ENCODE measurements around the gene UBAP2. TPM values are rescaled to one million over a fixed set of nuclear protein-coding genes. Genes with fewer than 3 reads are reported as not detected.
A peak's percentile ranks its signal among the peaks of the same experiment; 100 is the strongest.

The UBAP2 gene
- total RNA-seq, 1 experiment from 2014 or later: 7.1 TPM

DNA sequence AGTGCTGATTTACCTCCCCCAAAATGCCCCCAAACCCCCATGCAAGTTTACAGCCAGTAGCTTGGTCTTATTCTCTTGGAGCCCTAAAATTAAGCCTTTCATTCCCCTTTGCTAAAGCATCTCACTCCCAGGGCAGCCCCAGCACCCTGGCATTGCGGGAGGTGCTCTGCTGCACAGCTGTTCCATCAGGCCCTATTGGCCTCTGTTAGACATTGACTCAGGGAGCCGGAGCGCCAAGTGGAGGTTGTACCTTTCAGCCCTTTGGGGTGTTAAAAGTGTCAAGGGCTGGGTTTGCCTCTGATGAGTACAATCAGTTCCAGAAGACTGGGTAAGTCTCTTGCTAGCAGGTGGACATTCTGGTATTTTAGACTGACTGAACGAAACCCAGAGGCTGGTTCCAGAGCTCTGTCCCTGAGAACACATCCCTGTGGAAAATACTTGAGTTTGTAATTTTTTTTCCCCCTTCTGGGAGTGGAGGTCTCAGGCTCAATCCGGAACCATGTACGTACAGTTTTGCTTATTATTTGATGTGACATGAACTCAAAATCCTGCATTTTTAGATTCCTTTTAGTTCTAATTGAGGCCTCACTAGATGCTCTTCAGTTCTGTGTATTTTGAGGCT lies 129.3 kb downstream of the UBAP2 start:
- no peaks in the 10 kb centered on the region for H3K27me3 ChIP-seq
- no peaks in the 10 kb centered on the region for H3K9me3 ChIP-seq
- no peak overlapping the region for H3K4me3 ChIP-seq
- H3K36me3 ChIP-seq: peaks cover 53% of the 10 kb centered on the region
- no peak for DNase-seq

DNA sequence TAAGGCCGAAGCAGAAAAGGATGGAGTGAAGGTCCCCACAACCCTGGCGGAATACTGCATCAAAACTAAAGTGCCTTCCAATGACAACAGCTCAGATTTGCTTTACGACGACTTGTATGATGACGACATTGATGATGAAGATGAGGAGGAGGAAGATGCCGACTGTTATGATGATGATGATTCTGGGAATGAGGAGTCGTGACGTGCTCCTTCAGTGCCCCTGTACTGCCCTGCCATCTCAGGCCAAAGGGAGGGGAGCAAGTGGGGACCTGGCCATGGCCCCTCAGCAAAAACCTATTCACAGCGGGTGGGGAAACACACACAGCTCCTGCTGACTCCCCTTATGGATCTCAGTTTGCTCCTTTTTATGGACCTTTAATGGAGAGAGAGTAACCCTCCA lies 131.7 kb downstream of the UBAP2 start:
- H3K9me3 ChIP-seq: no peaks in the 10 kb centered on the region

DNA sequence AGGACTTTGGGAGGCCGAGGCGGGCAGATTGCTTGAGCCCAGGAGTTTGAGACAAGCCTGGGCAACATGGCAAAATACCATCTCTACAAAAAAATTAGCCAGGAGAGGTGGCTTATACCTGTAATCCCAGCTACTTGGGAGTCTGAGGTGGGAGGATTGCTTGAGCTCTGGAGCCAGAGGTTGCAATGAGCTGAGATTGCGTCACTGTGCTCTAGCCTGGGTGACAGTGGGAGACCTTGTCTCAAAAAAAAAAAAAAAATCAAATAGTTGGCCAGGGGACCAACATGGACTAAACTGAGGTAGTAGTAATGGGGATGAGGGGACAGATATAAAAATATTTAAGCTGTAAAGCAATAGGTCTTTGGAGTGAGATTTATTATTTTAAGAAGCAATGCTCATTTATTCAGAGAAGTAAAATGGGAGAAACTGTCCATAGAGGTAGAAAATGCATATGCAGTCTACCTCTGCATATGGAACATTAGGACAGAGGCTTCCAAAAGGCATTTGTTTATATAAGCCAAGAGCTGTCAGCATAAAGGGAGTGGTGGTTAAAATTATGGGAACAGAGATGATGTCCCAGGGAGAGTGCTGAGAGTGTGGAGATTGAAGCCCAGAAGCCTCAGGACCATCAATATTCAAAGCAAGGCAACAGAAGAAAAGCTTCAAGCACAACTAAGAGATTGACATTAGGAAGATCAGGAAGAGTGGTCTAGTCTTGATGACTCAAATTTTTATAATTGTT lies 133.6 kb downstream of the UBAP2 start:
- no peak for DNase-seq
- no peak overlapping the region for H3K4me3 ChIP-seq
- H3K9me3 ChIP-seq: no peaks in the 10 kb centered on the region
- peaks cover 36% of the 10 kb centered on the region for H3K36me3 ChIP-seq
- H3K27me3 ChIP-seq: no peaks in the 10 kb centered on the region

More for the DNA sequence above, 131.7 kb downstream of the UBAP2 start:
- no peaks in the 10 kb centered on the region for H3K27me3 ChIP-seq
- no peak for DNase-seq
- no peak overlapping the region for H3K4me3 ChIP-seq
- peaks cover 54% of the 10 kb centered on the region for H3K36me3 ChIP-seq

DNA sequence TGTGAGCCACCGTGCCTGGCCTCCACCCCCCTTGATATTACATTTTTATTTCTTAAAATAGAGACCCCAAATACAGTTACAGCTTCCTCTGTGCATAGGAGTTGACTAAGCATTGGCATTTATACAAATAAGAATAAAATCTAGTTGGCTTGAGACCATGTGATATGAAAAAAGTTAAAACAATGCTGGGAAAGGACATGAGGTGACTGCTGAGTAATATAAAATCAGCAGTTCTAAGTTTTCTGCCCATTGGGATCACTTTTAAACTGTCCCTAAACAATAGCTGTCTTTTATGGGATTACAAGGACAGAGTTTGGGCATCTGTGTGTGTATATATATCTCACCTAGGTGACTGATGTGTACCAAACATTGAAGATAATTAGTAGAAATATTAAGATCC lies 135.1 kb downstream of the UBAP2 start:
- no peaks in the 10 kb centered on the region for H3K9me3 ChIP-seq
- DNase-seq: no peak
- H3K36me3 ChIP-seq: peaks cover 24% of the 10 kb centered on the region
- H3K4me3 ChIP-seq: no peak overlapping the region
- H3K27me3 ChIP-seq: no peaks in the 10 kb centered on the region

DNA sequence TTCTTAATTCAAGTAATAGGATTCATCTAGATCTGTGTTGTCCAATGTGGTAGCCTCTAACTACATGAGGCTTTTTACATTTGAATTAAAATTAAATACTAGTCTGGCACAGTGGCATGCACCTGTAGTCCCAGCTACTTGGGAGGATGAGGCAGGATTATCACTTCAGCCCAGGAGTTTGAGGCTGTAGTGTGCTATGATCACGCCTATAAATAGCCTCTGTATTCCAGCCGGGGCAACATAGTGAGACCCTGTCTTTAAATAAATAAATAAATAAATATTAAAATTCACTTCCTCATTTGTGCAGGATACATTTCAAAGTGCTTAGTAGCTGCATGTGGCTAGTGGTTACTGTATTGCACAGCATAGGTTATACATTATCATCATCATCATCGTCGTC lies 139.9 kb downstream of the UBAP2 start:
- Histone ChIP-seq H3K9me3 (no peaks in the 10 kb centered on the region), H3K27me3 (no peaks in the 10 kb centered on the region), H3K36me3 (peaks cover 8% of the 10 kb centered on the region), H3K4me3 (no peak overlapping the region)
- DNase-seq: no peak

DNA sequence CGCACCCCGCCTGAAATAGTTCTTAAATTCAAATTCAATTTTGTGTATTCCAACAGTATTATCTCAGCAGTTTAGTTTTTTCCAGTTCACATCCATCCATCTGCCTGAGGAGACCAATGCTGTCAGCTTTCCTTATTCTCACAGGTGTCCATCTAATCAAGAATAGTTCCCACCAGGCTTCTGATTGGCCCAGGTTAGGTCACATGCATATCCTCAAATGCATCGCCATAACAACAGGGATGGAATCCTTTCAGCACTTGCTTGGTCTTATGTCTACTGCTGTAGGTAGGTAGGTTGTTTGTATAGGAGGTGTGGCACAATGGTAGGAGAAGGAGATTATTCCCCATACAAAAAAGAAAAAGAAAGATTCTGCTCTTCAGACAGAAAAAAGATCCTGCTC lies 140.6 kb downstream of the UBAP2 start:
- DNase-seq: no peak
- H3K36me3 ChIP-seq: peaks cover 2% of the 10 kb centered on the region; the same call in 1 of the 2 replicates
- no peaks in the 10 kb centered on the region for H3K27me3 ChIP-seq
- no peak overlapping the region for H3K4me3 ChIP-seq
- no peaks in the 10 kb centered on the region for H3K9me3 ChIP-seq

DNA sequence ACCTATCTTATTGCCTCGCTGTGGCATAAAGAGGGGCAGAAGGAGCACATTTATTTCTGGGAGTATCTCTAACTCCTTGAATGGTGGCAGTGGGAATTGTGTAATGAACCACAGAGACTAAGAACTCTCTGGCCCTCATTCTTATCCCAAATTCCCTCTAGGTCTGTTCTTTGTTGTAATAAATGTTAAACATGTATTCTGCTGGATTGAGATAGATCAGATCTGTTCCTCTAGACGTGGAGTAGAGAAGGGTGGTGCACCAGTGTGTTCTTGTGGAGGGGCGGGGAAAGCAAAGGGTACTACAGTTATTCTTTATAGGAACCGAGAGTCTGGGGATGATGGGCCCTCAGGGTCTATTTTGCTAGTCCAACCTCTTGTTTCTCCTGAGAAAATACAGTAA lies 141.3 kb downstream of the UBAP2 start:
- no peak for DNase-seq
- no peaks in the 10 kb centered on the region for H3K27me3 ChIP-seq
- no peaks in the 10 kb centered on the region; the same call in 1 of the 2 replicates for H3K36me3 ChIP-seq
- H3K4me3 ChIP-seq: no peak overlapping the region
- H3K9me3 ChIP-seq: no peaks in the 10 kb centered on the region

DNA sequence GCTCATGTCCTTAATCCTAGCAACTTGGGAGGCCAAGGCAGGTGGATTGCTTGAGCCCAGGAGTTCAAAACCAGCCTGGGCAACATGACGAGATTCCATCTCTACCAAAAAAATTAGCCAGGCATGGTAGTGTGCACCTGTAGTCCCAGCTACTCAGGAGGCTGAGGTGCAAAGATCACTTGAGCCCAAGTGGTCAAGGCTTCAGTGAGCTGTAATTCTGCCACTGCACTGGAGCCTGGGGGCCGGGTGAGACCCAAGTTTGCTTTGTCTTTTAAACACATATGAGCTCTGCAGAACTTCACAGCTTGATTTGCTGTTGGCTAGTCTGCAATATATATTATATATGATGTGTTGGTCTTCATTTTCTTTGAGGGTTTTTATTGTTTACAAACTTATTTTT lies 141.9 kb downstream of the UBAP2 start:
- H3K36me3 ChIP-seq: no peaks in the 10 kb centered on the region; the same call in 1 of the 2 replicates
- H3K4me3 ChIP-seq: no peak overlapping the region
- DNase-seq: no peak
- H3K9me3 ChIP-seq: no peaks in the 10 kb centered on the region
- no peaks in the 10 kb centered on the region for H3K27me3 ChIP-seq

DNA sequence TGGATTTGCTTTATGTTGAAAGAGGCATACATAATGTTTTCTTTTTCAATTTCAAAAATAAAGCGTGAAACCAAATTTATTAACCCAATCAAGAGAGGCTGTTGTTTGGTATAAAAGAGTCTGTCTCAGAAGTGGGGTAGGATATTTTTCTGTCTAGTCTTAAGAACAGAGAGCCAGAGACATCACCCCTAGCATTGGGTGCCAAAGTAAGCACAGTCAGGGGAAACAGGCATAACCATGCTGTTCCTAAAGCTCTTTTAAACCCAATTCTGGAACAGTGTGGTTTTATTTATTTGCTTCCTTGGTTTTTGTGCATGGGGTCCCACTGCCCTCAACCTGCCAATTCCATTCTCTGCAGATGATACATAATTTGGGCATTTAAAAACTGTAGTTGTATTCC lies 143.6 kb downstream of the UBAP2 start:
- H3K36me3 ChIP-seq: peaks cover 3% of the 10 kb centered on the region
- H3K9me3 ChIP-seq: no peaks in the 10 kb centered on the region
- H3K4me3 ChIP-seq: no peak overlapping the region
- H3K27me3 ChIP-seq: no peaks in the 10 kb centered on the region
- DNase-seq: no peak

DNA sequence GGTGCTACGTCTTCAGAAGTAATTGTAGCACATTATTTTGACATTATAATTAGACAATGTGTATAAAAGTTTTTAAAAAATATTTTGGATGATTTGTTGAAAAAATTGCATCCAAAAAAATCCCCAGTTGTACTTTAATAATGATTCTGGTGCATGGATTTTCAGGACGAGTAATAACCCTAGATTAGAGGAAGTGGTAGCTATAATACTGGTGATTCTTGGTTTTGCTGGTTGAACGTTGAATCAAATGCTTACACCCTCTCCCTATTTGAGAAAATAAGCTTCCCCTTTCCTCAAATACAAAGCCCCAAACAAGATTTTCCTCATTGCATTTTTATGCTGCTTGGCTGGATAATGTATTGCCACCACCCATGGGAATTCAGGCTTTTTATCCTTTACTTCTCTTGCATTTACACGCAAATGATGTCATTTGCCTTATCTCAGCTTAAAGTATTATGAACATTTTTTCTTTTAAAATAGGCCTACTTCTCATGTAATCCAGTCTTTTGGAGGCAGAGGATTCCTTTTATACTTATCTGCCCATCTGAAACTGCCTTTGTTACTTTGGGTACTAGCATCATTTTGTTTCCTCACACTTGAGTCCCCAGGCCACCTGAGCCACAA lies 145.4 kb downstream of the UBAP2 start:
- Histone ChIP-seq H3K27me3 (no peaks in the 10 kb centered on the region), H3K36me3 (peaks cover 3% of the 10 kb centered on the region), H3K4me3 (no peak overlapping the region), H3K9me3 (no peaks in the 10 kb centered on the region)
- no peak for DNase-seq

DNA sequence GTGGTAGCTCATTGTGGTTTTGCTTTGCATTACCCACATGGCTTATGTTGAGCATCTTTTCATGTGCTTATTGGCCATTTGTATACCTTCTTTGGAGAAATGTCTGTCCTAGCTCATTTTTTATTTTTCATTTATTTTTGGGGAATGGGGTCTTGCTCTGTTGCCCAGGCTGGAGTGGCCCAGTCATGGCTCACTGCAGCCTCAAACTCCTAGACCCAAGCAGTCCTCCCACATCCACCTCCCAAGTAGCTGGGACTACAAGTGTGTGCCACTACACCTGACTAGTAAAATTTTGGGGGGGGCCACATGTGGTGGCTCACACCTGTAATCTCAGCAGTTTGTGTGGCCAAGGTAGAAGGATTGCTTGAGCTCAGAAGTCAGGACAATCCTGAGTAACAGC lies 154.4 kb downstream of the UBAP2 start:
- H3K9me3 ChIP-seq: no peaks in the 10 kb centered on the region
- no peak for DNase-seq
- H3K27me3 ChIP-seq: no peaks in the 10 kb centered on the region
- no peak overlapping the region for H3K4me3 ChIP-seq
- H3K36me3 ChIP-seq: peaks cover 4% of the 10 kb centered on the region

DNA sequence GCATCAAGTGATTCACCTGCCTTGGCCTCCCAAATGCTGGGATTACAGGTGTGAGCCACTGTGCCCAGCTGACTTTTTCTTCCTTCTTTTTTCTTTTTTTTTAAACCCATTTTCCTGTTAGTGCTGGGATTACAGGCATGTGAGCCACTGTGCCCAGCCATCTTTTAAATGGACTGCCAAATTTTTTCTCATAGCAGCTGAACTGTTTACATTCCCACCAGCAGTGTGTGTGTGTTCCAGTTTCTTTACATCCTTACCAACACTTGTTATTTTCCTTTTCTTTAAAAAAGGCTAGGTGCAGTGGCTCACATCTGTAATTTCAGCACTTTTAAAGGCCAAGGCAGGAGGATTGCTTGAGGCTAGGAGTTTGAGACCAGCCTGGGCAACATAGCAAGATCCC lies 154.8 kb downstream of the UBAP2 start:
- DNase-seq: no peak
- Histone ChIP-seq H3K36me3 (peaks cover 4% of the 10 kb centered on the region), H3K9me3 (no peaks in the 10 kb centered on the region), H3K27me3 (no peaks in the 10 kb centered on the region), H3K4me3 (no peak overlapping the region)

DNA sequence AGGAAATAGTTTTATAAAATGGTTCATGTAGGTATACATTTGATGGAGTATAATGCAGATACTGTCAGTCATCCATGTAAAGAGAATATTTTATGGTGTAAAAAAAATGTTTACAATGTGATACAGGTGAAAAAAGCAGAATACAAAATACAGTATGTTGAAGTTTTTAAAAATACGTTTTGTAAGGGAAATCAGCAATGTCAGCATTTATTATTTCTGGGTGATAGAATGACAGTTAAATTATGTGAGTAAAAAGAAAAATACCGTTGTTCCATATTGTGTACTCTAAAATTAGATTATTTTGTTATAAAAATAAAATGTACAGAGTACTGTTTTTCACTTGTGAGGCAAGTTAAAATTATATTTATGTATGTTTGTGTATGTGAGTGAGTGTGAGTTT lies 162.7 kb downstream of the UBAP2 start:
- no peaks in the 10 kb centered on the region for H3K9me3 ChIP-seq
- no peak overlapping the region for H3K4me3 ChIP-seq
- DNase-seq: no peak
- no peaks in the 10 kb centered on the region for H3K27me3 ChIP-seq
- H3K36me3 ChIP-seq: peaks cover 4% of the 10 kb centered on the region

DNA sequence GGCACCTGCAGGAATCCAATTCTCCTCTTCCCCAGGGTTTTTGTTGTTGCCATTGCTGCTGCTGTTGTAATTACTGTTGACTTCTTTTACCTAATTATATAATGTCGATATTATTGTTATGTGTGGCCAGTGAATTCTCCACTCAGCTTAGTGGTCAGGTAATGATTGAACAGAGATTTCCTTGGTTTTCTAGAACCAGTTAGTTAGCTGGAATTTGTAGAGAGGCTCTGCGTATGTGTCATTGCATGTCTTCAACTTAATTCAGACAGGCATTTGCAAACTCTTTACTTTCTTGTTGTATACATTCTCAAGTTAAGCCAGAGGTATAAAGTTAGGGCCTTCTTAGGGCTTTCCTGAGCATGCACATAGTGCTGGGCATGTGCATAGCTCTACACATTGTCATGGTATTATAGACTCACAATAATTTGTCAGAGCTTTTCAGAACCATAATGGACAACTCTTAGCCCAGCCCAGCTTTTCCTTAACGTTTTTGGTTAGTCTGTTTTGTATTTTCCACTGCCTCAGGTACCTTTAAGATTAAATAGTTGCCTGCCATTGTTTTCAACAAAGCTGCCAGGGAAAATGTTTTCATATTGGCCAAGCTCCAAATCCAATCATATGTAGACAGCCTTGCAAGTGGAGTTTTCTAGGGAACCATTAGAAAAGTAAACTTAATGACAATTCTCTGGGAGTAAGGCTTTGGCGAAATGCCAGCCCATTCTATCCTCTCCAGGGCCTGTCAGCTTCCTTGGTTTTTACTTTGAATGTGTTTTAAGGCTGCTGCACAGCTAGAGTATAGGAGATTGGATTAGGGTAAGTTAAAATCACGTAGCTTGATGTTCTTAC lies 163.6 kb downstream of the UBAP2 start:
- Histone ChIP-seq H3K9me3 (no peaks in the 10 kb centered on the region), H3K36me3 (peaks cover 4% of the 10 kb centered on the region), H3K4me3 (no peak overlapping the region), H3K27me3 (no peaks in the 10 kb centered on the region)
- peak; percentile 11 for DNase-seq

DNA sequence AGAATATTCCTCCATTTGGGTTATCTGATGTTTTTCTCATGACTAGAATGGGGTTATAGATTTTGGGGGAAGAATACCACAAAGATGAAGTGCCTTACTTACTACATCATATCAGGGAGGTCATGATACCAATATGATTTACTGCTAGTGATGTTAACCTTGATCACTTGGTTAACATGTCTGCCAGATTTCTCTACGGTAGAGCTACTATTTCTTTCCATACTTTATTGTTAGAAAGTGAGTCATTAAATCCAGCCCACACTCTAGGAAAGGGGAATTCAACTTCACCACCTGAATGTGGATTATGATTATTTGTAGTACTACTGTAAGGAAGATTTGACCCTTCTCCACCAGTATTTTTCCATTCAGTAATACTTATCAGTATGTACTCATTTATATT lies 167.1 kb downstream of the UBAP2 start:
- DNase-seq: no peak
- Histone ChIP-seq H3K9me3 (no peaks in the 10 kb centered on the region), H3K36me3 (no peaks in the 10 kb centered on the region), H3K27me3 (no peaks in the 10 kb centered on the region), H3K4me3 (no peak overlapping the region)

DNA sequence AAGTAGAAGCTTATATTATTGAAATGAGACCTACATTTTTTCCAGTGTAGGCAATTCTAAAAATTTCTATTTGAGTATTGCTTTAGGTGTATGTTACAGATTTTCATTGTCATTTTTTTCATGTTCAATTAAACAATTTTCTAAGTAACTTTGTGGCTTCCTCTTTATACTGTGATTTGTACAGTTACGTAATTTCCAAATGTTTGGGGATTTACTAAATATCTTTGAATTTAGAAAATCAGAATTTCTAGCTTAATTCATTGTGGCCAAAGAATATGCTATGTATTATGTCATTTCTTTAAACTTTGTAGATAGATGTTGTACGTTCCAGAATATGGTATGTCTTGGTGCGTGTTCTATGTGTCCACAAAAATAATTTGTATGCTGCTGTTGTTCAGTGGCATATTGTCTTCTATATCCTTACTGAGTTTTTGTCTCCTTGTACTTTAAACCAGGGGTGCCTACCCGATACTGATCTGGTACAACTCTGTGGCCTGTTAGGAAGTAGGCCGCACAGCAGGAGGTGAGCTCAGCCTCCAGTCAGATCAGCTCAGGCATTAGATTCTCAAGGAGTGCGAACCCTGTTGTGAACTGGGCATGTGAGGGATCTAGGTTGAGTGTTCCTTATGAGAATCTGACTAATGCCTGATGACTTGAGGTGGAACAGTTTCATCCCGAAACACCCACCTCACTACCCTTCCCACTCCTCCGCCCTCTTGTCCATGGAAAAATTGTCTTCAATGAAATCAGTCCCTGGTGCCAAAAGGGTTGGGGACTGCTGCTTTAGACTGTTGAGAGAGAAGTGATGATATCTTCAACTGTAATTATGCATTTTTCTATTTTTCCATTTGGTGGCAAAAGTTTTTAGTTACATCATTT lies 168.2 kb downstream of the UBAP2 start:
- H3K27me3 ChIP-seq: no peaks in the 10 kb centered on the region
- H3K9me3 ChIP-seq: no peaks in the 10 kb centered on the region
- H3K4me3 ChIP-seq: no peak overlapping the region
- no peak for DNase-seq
- no peaks in the 10 kb centered on the region for H3K36me3 ChIP-seq

All from MG63 (cell line).